K562 (cell line): ENCODE results near the gene SLC43A2. TPM values are rescaled to one million over a fixed set of nuclear protein-coding genes. Genes with fewer than 3 reads are reported as not detected.

Experiments
- ATAC-seq: fragments of 200-7000 bp; cut with Tn5 transposase; 3 replicates; pipeline ENCODE4 v1.9.1; 2020; ENCODE audit warnings: moderate library complexity
- BruUV-seq: library from RNA; stranded (reverse); fragments of 400-500 nt; replicated peaks from 2 replicates; lab custom pipeline; 2021; lab: Mats Ljungman, UMichigan
- CTCF ChIA-PET: fragments of 300-600 bp; formaldehyde crosslinking; extraction: SDS; loops from one replicate; lab custom pipeline; 2021; ENCODE audit warnings: low intra/inter-chr PET ratio; lab: Yijun Ruan, JAX
- POLR2A ChIA-PET: fragments of 300-600, 350-650 bp; sonication (Branson Sonifier 250); formaldehyde crosslinking; extraction: SDS; loops from one replicate; lab custom pipeline; 2021; ENCODE audit warnings: antibody characterized with exemption, inconsistent platforms; lab: Yijun Ruan, JAX
- DNase-seq, 4 experiments: peaks; one replicate each; pipeline versions ENCODE4 v3.0.0 to v3.0.0-alpha.2; 2011 to 2018; ENCODE audit warnings: low spot score in 3 of 4, mixed read lengths in 3 of 4; ENCODE audit errors: extremely low read depth in 1 of 4
- FAIRE-seq: peaks from 2 replicates; lab custom pipeline; 2011; peaks lifted over from hg19 to GRCh38; lab: Jason Lieb, UNC
- H2AFZ ChIP-seq: 2 replicates; pipeline ENCODE4 v1.6.0; 2011; ENCODE audit warnings: low read depth, low read length, control low read depth, inconsistent platforms
- H3K27ac ChIP-seq: fragments of 200-600 bp; 3 replicates; pipeline ENCODE4 v1.8.0; 2011; ENCODE audit warnings: low read depth, mild to moderate bottlenecking, control low read depth, inconsistent platforms, low read length, moderate library complexity, mixed read lengths; ENCODE audit errors: extremely low read depth
- H3K27me3 ChIP-seq, 2 experiments: fragments of 300-600 bp in 1 of 2; 2 replicates in 1 of 2; 3 replicates in 1 of 2; pipeline versions ENCODE4 v1.6.0 to v1.8.0; 2011; ENCODE audit warnings: inconsistent platforms in 2 of 2, low read length in 2 of 2, mild to moderate bottlenecking in 1 of 2, mixed read lengths in 1 of 2, moderate library complexity in 1 of 2; ENCODE audit not compliant: control insufficient read depth in 2 of 2, insufficient read depth in 2 of 2
- H3K36me3 ChIP-seq: fragments of 300-600 bp; 3 replicates; pipeline ENCODE4 v1.8.0; 2011; ENCODE audit warnings: mild to moderate bottlenecking, low read length, inconsistent platforms; ENCODE audit not compliant: control insufficient read depth, insufficient read depth
- H3K4me1 ChIP-seq, 2 experiments: fragments of 200-600 bp in 1 of 2; replicated peaks in 1 of 2; 2 replicates in 1 of 2; 3 replicates in 1 of 2; pipeline versions ENCODE4 v1.5.1 to v1.8.0; 2011; ENCODE audit warnings: inconsistent platforms in 2 of 2, low read length in 2 of 2, mild to moderate bottlenecking in 1 of 2, mixed read lengths in 1 of 2, moderate library complexity in 1 of 2; ENCODE audit not compliant: control insufficient read depth in 2 of 2, insufficient read depth in 2 of 2
- H3K4me2 ChIP-seq: 2 replicates; pipeline ENCODE4 v1.6.1; 2011; ENCODE audit warnings: low read length, control low read depth, inconsistent platforms, mixed read lengths; ENCODE audit not compliant: insufficient read depth
- H3K4me3 ChIP-seq: fragments of 200-600 bp; sonication (generic), shearing (Covaris generic); 2 replicates; pipeline ENCODE4 v1.5.1; 2016; ENCODE audit warnings: control low read depth, inconsistent platforms
- H3K79me2 ChIP-seq: fragments of 200-600 bp; 3 replicates; pipeline ENCODE4 v1.8.0; 2011; ENCODE audit warnings: low read length, inconsistent platforms; ENCODE audit not compliant: control insufficient read depth, insufficient read depth
- H3K9ac ChIP-seq, 2 experiments: 2 replicates each; pipeline versions ENCODE4 v1.6.0 to v1.6.1; 2011; ENCODE audit warnings: low read depth in 2 of 2, low read length in 2 of 2, control low read depth in 1 of 2, inconsistent platforms in 1 of 2, mild to moderate bottlenecking in 1 of 2, mixed read lengths in 1 of 2; ENCODE audit not compliant: insufficient read depth in 1 of 2
- H3K9me1 ChIP-seq: one replicate; pipeline ENCODE4 v1.6.0; 2011; ENCODE audit warnings: inconsistent platforms, mild to moderate bottlenecking, low read length, moderate library complexity; ENCODE audit not compliant: control insufficient read depth, insufficient read depth
- H3K9me3 ChIP-seq: replicated peaks from 2 replicates; pipeline ENCODE4 v1.5.1; 2011; ENCODE audit warnings: low read depth, low read length, inconsistent platforms; ENCODE audit not compliant: control insufficient read depth, insufficient read depth
- H4K20me1 ChIP-seq: replicated peaks from 2 replicates; pipeline ENCODE4 v1.6.1; 2011; ENCODE audit warnings: low read length, inconsistent platforms, mixed read lengths; ENCODE audit not compliant: control insufficient read depth, insufficient read depth
- ATF7 ChIP-seq: fragments of 450-650 bp; IDR thresholded peaks from 2 replicates; pipeline ENCODE4 v1.7.1; 2014; ENCODE audit warnings: mild to moderate bottlenecking, moderate library complexity
- GTF2E2 ChIP-seq: fragments of 200-800 bp; sonication (Bioruptor generic); IDR thresholded peaks from 2 replicates; pipeline ENCODE4 v1.6.1; 2016; ENCODE audit warnings: missing genetic modification characterization, missing compliant biosample characterization
- HDGF ChIP-seq: fragments of 450-650 bp; IDR thresholded peaks from 2 replicates; pipeline ENCODE4 v1.6.1; 2016
- MEIS2 ChIP-seq: fragments of 450-650 bp; IDR thresholded peaks from 2 replicates; pipeline ENCODE4 v1.6.1; 2014; ENCODE audit warnings: mild to moderate bottlenecking; ENCODE audit not compliant: partially characterized antibody
- MTA3 ChIP-seq: fragments of 450-650 bp; formaldehyde crosslinking; IDR thresholded peaks from 2 replicates; pipeline ENCODE4 v1.6.1; 2017; ENCODE audit warnings: mild to moderate bottlenecking, borderline replicate concordance
- RAD21 ChIP-seq, 2 experiments: fragments of 250-450 bp in 1 of 2; fragments of 450-650 bp in 1 of 2; sonication (Bioruptor Pico) in 1 of 2; formaldehyde crosslinking in 1 of 2; IDR thresholded peaks in 1 of 2; conservative IDR thresholded peaks in 1 of 2; 2 replicates each; pipeline versions ENCODE4 v1.4.0 to v1.8.0; 2020 to 2022; ENCODE audit warnings: mild to moderate bottlenecking in 2 of 2, moderate library complexity in 1 of 2
- WGBS: fragments of 100-300 bp; shearing (Covaris generic); methylation state at CpG from one replicate; pipeline ENCODE4 v1.1.6; 2016; ENCODE audit warnings: low coverage, mixed read lengths; ENCODE audit not compliant: insufficient coverage; ENCODE audit errors: missing lambda C conversion rate; 5-methylcytosine and 5-hydroxymethylcytosine counted together
- in situ Hi-C: fragments of 300-500 bp; cut with MboI; formaldehyde crosslinking; loops from 4 replicates; pipeline ENCODE4 v1.15.0; 2018; ENCODE audit warnings: inconsistent platforms, mixed read lengths
- intact Hi-C: fragments of 100-400 bp; cut with micrococcal nuclease; formaldehyde crosslinking; loops from 2 replicates; pipeline ENCODE4 v1.14.2; 2022
- polyA plus RNA-seq, 8 experiments: library from polyadenylated mRNA; depleted of rRNA in 4 of 8; stranded (reverse) in 5 of 8; unstranded in 3 of 8; fragments of >200 nt; fragmentation: Nextera tagmentation in 2 of 8; fragmentation: Illumina TruSeq in 1 of 8; extraction: Ambion mirVana in 2 of 8; extraction: Trizol in 1 of 8; gene quantifications; 2 replicates each; pipeline versions ENCODE4 v1.2.1 to v1.2.3, GENCODE V29; 2011 to 2014; ENCODE audit warnings: inconsistent platforms in 1 of 8, missing spikeins in 1 of 8
- total RNA-seq, 7 experiments: library from RNA; depleted of rRNA in 6 of 7; stranded (reverse); fragments of >200 nt in 6 of 7; fragmentation: Illumina TruSeq in 2 of 7; extraction: Trizol in 2 of 7; gene quantifications; 2 replicates each; pipeline versions ENCODE4 v1.2.1 to v1.2.3, GENCODE V29; 2011 to 2021; ENCODE audit warnings: low replicate concordance in 1 of 7

Gene SLC43A2
- total and polyA plus RNA-seq, 9 of the 15 experiments (the other 6 are each of a cell fraction or from before 2014, with no cell fraction given) = 0.03 to 10.2 (median 3.6) TPM

DNA sequence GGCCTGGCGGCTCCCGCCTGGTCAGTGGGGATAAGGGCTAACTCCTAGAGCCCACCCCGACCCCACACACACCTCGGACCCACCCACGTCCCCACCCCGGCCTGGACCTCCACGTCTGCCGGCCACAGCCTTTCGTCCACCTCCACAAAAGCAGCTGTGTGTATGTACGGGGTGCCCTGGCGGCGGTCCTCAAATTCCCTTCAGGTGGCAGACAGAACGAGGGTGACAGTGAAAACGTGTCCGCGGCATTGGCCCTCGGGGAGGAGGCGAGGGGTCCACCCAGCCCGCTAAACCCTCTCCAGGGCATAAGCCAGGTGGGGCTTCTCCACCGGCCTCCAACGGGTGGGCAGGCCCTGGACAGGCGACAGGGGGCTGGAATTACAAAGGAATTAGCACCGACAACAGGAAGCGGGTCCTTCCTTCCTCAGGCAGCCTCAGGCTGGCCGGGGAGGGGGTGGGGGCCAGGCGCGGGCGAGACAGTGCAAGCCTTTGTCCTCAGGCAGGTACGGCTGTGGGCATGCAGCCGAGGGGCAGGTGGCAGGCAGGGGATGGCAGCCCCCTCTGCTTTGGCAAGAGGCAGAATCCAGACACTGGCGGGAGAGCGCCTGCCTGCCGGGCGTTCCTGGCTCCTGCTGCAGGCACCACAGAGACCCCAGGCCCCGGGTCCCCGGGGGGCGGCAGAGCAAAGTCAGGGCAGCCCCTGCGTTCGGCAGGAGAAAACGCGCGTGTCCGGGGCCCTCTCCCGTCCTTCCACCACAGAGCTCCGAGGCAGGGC lies 53.8 kb downstream of the SLC43A2 start:
- Histone ChIP-seq H3K4me3 (no peak overlapping the region), H3K4me2 (no peak overlapping the region), H3K79me2 (no peaks in the 10 kb centered on the region), H3K4me1 (peaks cover 0 to 36% of the 10 kb centered on the region in 2 experiments; a peak in 3 of 5 replicates), H3K27me3 (no peaks in the 10 kb centered on the region), H3K9ac (no peak overlapping the region), H2AFZ (no peak overlapping the region), H3K9me3 (no peaks in the 10 kb centered on the region), H4K20me1 (no peaks in the 10 kb centered on the region), H3K27ac (no peak overlapping the region), H3K36me3 (no peaks in the 10 kb centered on the region)
- 81% methylated on average over 14 of the region's 45 CpGs for WGBS
- ChIA-PET POLR2A (interaction anchor here (0.7 to 1.2 kb wide), 3 partner anchors 12 to 54 kb away, joined by 3 to 4 read pairs (median 3); partner anchors contain the start of genes PITPNA and SLC43A2), CTCF (interaction anchor here (1.1 to 1.7 kb wide), 2 partner anchors 55 to 74 kb away, joined by 8 read pairs; no protein-coding TSS in a partner anchor)
- in situ Hi-C loops (loop anchor here (5.0 kb wide), 1 partner anchor 42 kb away; no protein-coding TSS in a partner anchor), intact Hi-C loops (loop anchor here (2.0 kb wide), 1 partner anchor 54 kb away; the partner anchor contains the start of gene SLC43A2)
- DNase-seq = no peak
- no TSS peak for BruUV-seq
- TF ChIP-seq RAD21 (CRISPR knock-in tag; conservative IDR thresholded peaks at IDR 0.05 in 1 of 2, IDR thresholded peaks at IDR 0.05 in 1 of 2) (no peak), MTA3 (no peak), HDGF (no peak), MEIS2 (no peak), ATF7 (no peak), GTF2E2 (tag) (no peak)
- TF ChIP-seq, all 486 proteins: peak for 0
- H3K9me1 ChIP-seq = no peaks in the 10 kb centered on the region
- ATAC-seq (no peak), FAIRE-seq (no peak)
